Measurements from ENCODE around the gene VCPKMT.

- TF ChIP-seq, protein P1, sequence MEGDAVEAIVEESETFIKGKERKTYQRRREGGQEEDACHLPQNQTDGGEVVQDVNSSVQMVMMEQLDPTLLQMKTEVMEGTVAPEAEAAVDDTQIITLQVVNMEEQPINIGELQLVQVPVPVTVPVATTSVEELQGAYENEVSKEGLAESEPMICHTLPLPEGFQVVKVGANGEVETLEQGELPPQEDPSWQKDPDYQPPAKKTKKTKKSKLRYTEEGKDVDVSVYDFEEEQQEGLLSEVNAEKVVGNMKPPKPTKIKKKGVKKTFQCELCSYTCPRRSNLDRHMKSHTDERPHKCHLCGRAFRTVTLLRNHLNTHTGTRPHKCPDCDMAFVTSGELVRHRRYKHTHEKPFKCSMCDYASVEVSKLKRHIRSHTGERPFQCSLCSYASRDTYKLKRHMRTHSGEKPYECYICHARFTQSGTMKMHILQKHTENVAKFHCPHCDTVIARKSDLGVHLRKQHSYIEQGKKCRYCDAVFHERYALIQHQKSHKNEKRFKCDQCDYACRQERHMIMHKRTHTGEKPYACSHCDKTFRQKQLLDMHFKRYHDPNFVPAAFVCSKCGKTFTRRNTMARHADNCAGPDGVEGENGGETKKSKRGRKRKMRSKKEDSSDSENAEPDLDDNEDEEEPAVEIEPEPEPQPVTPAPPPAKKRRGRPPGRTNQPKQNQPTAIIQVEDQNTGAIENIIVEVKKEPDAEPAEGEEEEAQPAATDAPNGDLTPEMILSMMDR (IDR thresholded peaks at IDR 0.05): no peak
- no peak for TF ChIP-seq POLR2A (IDR thresholded peaks at IDR 0.05)
Observed at GRCh38 chr14:50127802-50128201, 11.4 kb upstream of the VCPKMT start.
